ENCODE measurements around the gene DALRD3.

The DALRD3 gene

DNA sequence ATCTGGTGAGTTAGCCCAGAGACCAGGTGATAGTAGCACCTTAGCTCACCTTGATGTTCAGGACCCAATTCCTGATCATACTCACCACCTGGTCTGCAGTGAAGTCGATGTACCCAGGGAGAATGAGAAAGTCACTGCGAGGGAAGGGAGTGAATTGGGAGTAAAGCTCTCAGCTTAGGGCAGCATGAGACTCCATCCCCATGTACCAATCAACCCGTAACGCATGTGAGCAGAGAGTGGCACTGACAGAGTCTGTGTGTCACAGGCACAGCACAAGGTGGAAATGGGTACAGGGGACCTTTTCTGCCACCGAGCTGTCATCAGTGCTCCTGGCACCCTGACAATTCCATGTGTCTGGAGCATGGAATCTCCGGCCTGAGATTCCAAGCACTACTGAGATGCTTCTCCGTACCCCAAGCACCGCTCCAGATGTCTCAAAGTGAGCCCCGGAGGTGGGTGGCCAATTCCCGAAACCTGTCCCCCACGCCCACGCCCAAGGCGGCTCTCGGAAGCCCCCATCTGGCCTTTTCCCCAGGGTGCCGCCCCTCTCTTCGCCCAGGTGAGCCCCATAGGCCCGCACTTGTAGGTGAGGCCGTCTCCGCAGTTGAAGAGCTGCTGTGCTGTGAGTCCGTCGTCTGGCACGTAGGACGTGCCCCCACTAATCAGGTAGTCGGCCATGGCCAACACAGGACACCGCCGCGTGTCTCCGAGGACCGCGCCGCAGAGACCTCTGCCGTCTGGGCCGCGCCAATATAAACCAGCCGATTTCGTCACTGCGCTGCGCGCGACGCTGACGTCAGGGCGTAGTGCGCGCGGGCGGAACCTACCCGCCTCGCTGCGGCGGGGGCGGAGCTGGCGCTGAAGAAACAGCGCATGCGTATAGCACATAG, 10.5 kb upstream of the DALRD3 start, which contains the start of gene IMPDH2:
Gene IMPDH2, minus strand, starts transcription at position 726 of the 890 bp plus-strand sequence. Its CDS starts 48 bp downstream, at position 678.
- H3K4me3 ChIP-seq (ENCODE audit: low read depth, low read length) = peak within 1 kb of the TSS; percentile 73
- H3K9me3 ChIP-seq (ENCODE audit: control insufficient read depth, insufficient read depth, low read depth, low read length) = no peaks in the 10 kb centered on the region
- H3K4me1 ChIP-seq (ENCODE audit: control insufficient read depth, insufficient read depth, low read length) = peaks cover 7% of the 10 kb centered on the region
- peak within 1 kb of the TSS; percentile 74; the same call in 1 of the 2 replicates for H3K27ac ChIP-seq (ENCODE audit: low read depth, low read length)
- peak within 1 kb of the TSS; percentile 86 for H3K9ac ChIP-seq (ENCODE audit: low read length)
- H3K36me3 ChIP-seq (ENCODE audit: control insufficient read depth, insufficient read depth, low read length) = peaks cover 78% of the 10 kb centered on the region
- no peaks in the 10 kb centered on the region for H3K27me3 ChIP-seq (ENCODE audit: control insufficient read depth, insufficient read depth, low read length)

- Histone ChIP-seq H3K9me3 (ENCODE audit: control insufficient read depth, insufficient read depth, low read depth, low read length) (no peaks in the 10 kb centered on the region), H3K4me1 (ENCODE audit: control insufficient read depth, insufficient read depth, low read length) (peaks cover 7% of the 10 kb centered on the region), H3K9ac (ENCODE audit: low read length) (peak overlapping the region; percentile 86), H3K27me3 (ENCODE audit: control insufficient read depth, insufficient read depth, low read length) (no peaks in the 10 kb centered on the region), H3K4me3 (ENCODE audit: low read depth, low read length) (peak overlapping the region; percentile 73), H3K27ac (ENCODE audit: low read depth, low read length) (no peak overlapping the region), H3K36me3 (ENCODE audit: control insufficient read depth, insufficient read depth, low read length) (peaks cover 83% of the 10 kb centered on the region)
Observed at GRCh38 chr3:49028298-49028672, 9.9 kb upstream of the DALRD3 start.

GRCh38 chr3:49027634-49028033, 9.3 kb upstream of the DALRD3 start:
- no peak overlapping the region for H3K9ac ChIP-seq (ENCODE audit: low read length)
- H3K27ac ChIP-seq (ENCODE audit: low read depth, low read length) = no peak overlapping the region

DNA sequence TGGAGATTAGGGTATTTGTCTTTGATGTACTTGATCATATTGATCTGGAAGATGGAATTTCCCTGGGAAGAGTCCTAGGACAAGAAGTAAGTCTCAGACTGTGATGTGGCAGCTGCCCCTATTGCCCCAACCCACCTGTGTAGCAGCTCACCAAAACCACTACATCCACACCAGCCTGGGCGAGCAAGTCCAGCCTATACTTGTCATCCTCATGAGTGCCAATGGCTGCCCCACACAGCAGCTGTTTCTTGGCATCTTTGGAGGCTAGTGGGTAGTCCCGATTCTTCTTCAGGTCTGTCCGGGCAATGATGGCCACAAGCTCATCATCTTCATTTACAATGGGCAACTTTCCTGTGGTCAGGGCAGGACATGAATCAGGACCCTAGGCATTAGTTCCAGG, 8.2 kb upstream of the DALRD3 start:
- Histone ChIP-seq H3K4me1 (ENCODE audit: control insufficient read depth, insufficient read depth, low read length) (peaks cover 12% of the 10 kb centered on the region), H3K9me3 (ENCODE audit: control insufficient read depth, insufficient read depth, low read depth, low read length) (no peaks in the 10 kb centered on the region), H3K4me3 (ENCODE audit: low read depth, low read length) (no peak overlapping the region), H3K27ac (ENCODE audit: low read depth, low read length) (no peak overlapping the region), H3K36me3 (ENCODE audit: control insufficient read depth, insufficient read depth, low read length) (peaks cover 72% of the 10 kb centered on the region), H3K27me3 (ENCODE audit: control insufficient read depth, insufficient read depth, low read length) (no peaks in the 10 kb centered on the region), H3K9ac (ENCODE audit: low read length) (no peak overlapping the region)

More at GRCh38 chr3:49027634-49028033, 9.3 kb upstream of the DALRD3 start:
- Histone ChIP-seq H3K27me3 (ENCODE audit: control insufficient read depth, insufficient read depth, low read length) (no peaks in the 10 kb centered on the region), H3K36me3 (ENCODE audit: control insufficient read depth, insufficient read depth, low read length) (peaks cover 83% of the 10 kb centered on the region), H3K4me3 (ENCODE audit: low read depth, low read length) (no peak overlapping the region), H3K4me1 (ENCODE audit: control insufficient read depth, insufficient read depth, low read length) (peaks cover 12% of the 10 kb centered on the region), H3K9me3 (ENCODE audit: control insufficient read depth, insufficient read depth, low read depth, low read length) (no peaks in the 10 kb centered on the region)

GRCh38 chr3:49025793-49026520, 7.6 kb upstream of the DALRD3 start:
- Histone ChIP-seq H3K9ac (ENCODE audit: low read length) (no peak overlapping the region), H3K9me3 (ENCODE audit: control insufficient read depth, insufficient read depth, low read depth, low read length) (no peaks in the 10 kb centered on the region), H3K4me3 (ENCODE audit: low read depth, low read length) (no peak overlapping the region), H3K4me1 (ENCODE audit: control insufficient read depth, insufficient read depth, low read length) (peaks cover 12% of the 10 kb centered on the region), H3K27me3 (ENCODE audit: control insufficient read depth, insufficient read depth, low read length) (no peaks in the 10 kb centered on the region), H3K36me3 (ENCODE audit: control insufficient read depth, insufficient read depth, low read length) (peaks cover 67% of the 10 kb centered on the region), H3K27ac (ENCODE audit: low read depth, low read length) (no peak overlapping the region)

DNA sequence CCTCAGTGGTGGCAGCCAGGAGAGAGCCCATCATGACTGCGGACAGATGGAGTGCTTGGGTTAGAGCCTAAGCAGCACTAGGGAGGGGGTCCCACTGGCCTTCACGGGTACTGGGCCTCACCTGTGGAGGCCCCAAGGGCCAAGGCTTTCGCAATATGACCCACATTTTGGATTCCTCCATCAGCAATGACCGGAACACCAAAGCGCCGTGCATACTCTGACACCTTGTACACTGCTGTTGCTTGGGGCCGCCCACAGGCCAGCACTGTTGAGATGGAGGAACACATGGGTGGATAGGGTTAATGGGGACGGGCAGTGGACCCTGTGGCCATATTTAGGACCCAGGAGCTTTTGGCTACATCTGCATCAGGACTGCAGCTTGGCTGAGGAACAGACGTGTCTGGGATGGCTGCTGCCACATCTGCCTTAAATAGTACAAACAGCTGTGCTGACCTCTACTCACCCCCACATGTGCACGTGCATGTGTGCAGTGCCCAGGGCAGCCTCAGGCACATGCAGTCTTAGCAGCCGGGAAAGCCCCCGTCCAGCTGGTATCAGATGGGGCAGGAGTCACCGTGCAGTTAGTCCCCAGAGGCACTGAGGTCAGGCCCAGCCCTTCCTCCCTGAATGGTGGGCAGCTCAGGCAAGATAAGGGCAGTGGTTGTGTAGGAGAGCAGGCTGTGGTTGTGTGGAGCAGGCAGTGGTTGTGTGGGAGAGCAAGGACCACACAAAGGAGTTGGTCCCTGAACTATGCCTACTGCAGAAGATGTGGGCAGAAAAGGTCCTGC, 6.8 kb upstream of the DALRD3 start:
- peaks cover 59% of the 10 kb centered on the region for H3K36me3 ChIP-seq (ENCODE audit: control insufficient read depth, insufficient read depth, low read length)
- peaks cover 15% of the 10 kb centered on the region for H3K4me1 ChIP-seq (ENCODE audit: control insufficient read depth, insufficient read depth, low read length)
- no peak overlapping the region for H3K4me3 ChIP-seq (ENCODE audit: low read depth, low read length)
- no peaks in the 10 kb centered on the region for H3K9me3 ChIP-seq (ENCODE audit: control insufficient read depth, insufficient read depth, low read depth, low read length)
- H3K27me3 ChIP-seq (ENCODE audit: control insufficient read depth, insufficient read depth, low read length) = no peaks in the 10 kb centered on the region
- H3K27ac ChIP-seq (ENCODE audit: low read depth, low read length) = no peak overlapping the region
- H3K9ac ChIP-seq (ENCODE audit: low read length) = no peak overlapping the region

GRCh38 chr3:49024449-49024848, 6.1 kb upstream of the DALRD3 start:
- no peak overlapping the region for H3K27ac ChIP-seq (ENCODE audit: low read depth, low read length)
- no peak overlapping the region for H3K9ac ChIP-seq (ENCODE audit: low read length)
- H3K4me3 ChIP-seq (ENCODE audit: low read depth, low read length) = no peak overlapping the region
- peaks cover 59% of the 10 kb centered on the region for H3K36me3 ChIP-seq (ENCODE audit: control insufficient read depth, insufficient read depth, low read length)
- peaks cover 20% of the 10 kb centered on the region for H3K4me1 ChIP-seq (ENCODE audit: control insufficient read depth, insufficient read depth, low read length)
- H3K9me3 ChIP-seq (ENCODE audit: control insufficient read depth, insufficient read depth, low read depth, low read length) = no peaks in the 10 kb centered on the region
- H3K27me3 ChIP-seq (ENCODE audit: control insufficient read depth, insufficient read depth, low read length) = no peaks in the 10 kb centered on the region

- H3K4me3 ChIP-seq (ENCODE audit: low read depth, low read length) = no peak overlapping the region
- H3K9me3 ChIP-seq (ENCODE audit: control insufficient read depth, insufficient read depth, low read depth, low read length) = no peaks in the 10 kb centered on the region
- H3K27me3 ChIP-seq (ENCODE audit: control insufficient read depth, insufficient read depth, low read length) = no peaks in the 10 kb centered on the region
- peaks cover 20% of the 10 kb centered on the region for H3K4me1 ChIP-seq (ENCODE audit: control insufficient read depth, insufficient read depth, low read length)
- peaks cover 59% of the 10 kb centered on the region for H3K36me3 ChIP-seq (ENCODE audit: control insufficient read depth, insufficient read depth, low read length)
- H3K27ac ChIP-seq (ENCODE audit: low read depth, low read length) = no peak overlapping the region
- H3K9ac ChIP-seq (ENCODE audit: low read length) = no peak overlapping the region
Observed at GRCh38 chr3:49023775-49024174, 5.4 kb upstream of the DALRD3 start.

DNA sequence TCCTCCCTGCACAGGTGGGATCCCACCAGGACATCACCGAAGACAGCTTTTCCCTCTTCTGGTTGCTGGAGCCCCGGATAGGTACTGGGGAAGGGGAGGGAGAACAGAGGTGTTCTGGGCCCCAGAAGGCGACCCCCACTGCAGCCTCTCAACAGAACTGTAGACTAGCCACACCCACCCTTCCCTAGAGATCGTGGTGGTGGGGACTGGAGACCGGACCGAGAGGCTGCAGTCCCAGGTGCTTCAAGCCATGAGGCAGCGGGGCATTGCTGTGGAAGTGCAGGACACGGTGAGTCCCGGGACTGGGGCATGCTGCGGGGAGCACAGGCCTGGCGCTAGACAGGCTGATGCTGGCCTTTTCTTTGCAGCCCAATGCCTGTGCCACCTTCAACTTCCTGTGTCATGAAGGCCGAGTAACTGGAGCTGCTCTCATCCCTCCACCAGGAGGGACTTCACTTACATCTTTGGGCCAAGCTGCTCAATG, 4.3 kb upstream of the DALRD3 start:
- peak overlapping the region; percentile 97 for H3K4me3 ChIP-seq (ENCODE audit: low read depth, low read length)
- peaks cover 13% of the 10 kb centered on the region for H3K4me1 ChIP-seq (ENCODE audit: control insufficient read depth, insufficient read depth, low read length)
- peaks cover 51% of the 10 kb centered on the region for H3K36me3 ChIP-seq (ENCODE audit: control insufficient read depth, insufficient read depth, low read length)

GRCh38 chr3:49021813-49022687, 3.7 kb upstream of the DALRD3 start, which contains the start of gene NDUFAF3:
TSS of gene NDUFAF3 (plus strand) at chr3:49022121. CDS start at chr3:49022145, 24 bp downstream.
- H3K4me3 ChIP-seq (ENCODE audit: low read depth, low read length) = peak within 1 kb of the TSS; percentile 97
- peaks cover 44% of the 10 kb centered on the region for H3K36me3 ChIP-seq (ENCODE audit: control insufficient read depth, insufficient read depth, low read length)
- H3K4me1 ChIP-seq (ENCODE audit: control insufficient read depth, insufficient read depth, low read length) = peaks cover 17% of the 10 kb centered on the region

More for the DNA sequence above, 4.3 kb upstream of the DALRD3 start:
- Histone ChIP-seq H3K27me3 (ENCODE audit: control insufficient read depth, insufficient read depth, low read length) (no peaks in the 10 kb centered on the region), H3K27ac (ENCODE audit: low read depth, low read length) (peak overlapping the region; percentile 96; the same call in 1 of the 2 replicates), H3K9ac (ENCODE audit: low read length) (peak overlapping the region; percentile 93), H3K9me3 (ENCODE audit: control insufficient read depth, insufficient read depth, low read depth, low read length) (no peaks in the 10 kb centered on the region)

More at GRCh38 chr3:49021813-49022687, 3.7 kb upstream of the DALRD3 start, which contains the start of gene NDUFAF3:
- peak within 1 kb of the TSS; percentile 96 for H3K27ac ChIP-seq (ENCODE audit: low read depth, low read length)
- H3K9ac ChIP-seq (ENCODE audit: low read length) = peak within 1 kb of the TSS; percentile 93
- no peaks in the 10 kb centered on the region for H3K9me3 ChIP-seq (ENCODE audit: control insufficient read depth, insufficient read depth, low read depth, low read length)
- H3K27me3 ChIP-seq (ENCODE audit: control insufficient read depth, insufficient read depth, low read length) = no peaks in the 10 kb centered on the region
